Activated T-cell treated with anti-CD3 and anti-CD28 coated beads for 48 hours (primary cell): Measurements from ENCODE around the gene TNFAIP8L3.
"Not testable (repeated sequence)": the region's sequence is repeated elsewhere in the genome, so short reads cannot be mapped to it uniquely, and the experiment has no call there.

Source experiments
- DNase-seq: peaks from one replicate; pipeline ENCODE4 v3.0.0-alpha.2; 2020; ENCODE audit warnings: low read depth

Gene TNFAIP8L3

GRCh38 chr15:51094606-51095569 lies at the start of gene TNFAIP8L3:
TNFAIP8L3 (minus strand) TSS chr15:51094906; CDS start chr15:51094595, 311 bp downstream.
- DNase-seq, result no peak

GRCh38 chr15:51144021-51144532 lies 49.4 kb upstream of the TNFAIP8L3 start:
- DNase-seq, result no peak

- DNase-seq, result not testable (repeated sequence)
Measured at GRCh38 chr15:51140347-51140746, 45.6 kb upstream of the TNFAIP8L3 start.

GRCh38 chr15:51139091-51139490 lies 44.4 kb upstream of the TNFAIP8L3 start:
- no peak for DNase-seq

GRCh38 chr15:51137880-51138430 lies 43.2 kb upstream of the TNFAIP8L3 start:
- no peak for DNase-seq

- no peak for DNase-seq
Measured at GRCh38 chr15:51137024-51137423, 42.3 kb upstream of the TNFAIP8L3 start.

- DNase-seq, result no peak
Measured at GRCh38 chr15:51135276-51135675, 40.6 kb upstream of the TNFAIP8L3 start.

GRCh38 chr15:51134416-51135199 lies 39.9 kb upstream of the TNFAIP8L3 start:
- DNase-seq, result no peak

- DNase-seq, result no peak
Measured at GRCh38 chr15:51133140-51133765, 38.5 kb upstream of the TNFAIP8L3 start.

GRCh38 chr15:51132384-51133139 lies 37.9 kb upstream of the TNFAIP8L3 start:
- DNase-seq, result peak; percentile 3

GRCh38 chr15:51131596-51132290 lies 37.0 kb upstream of the TNFAIP8L3 start:
- DNase-seq, result no peak

- DNase-seq, result no peak
Measured at GRCh38 chr15:51130344-51130743, 35.6 kb upstream of the TNFAIP8L3 start.

- DNase-seq, result no peak
Measured at GRCh38 chr15:51129535-51130188, 35.0 kb upstream of the TNFAIP8L3 start.

- no peak for DNase-seq
Measured at GRCh38 chr15:51128701-51129100, 34.0 kb upstream of the TNFAIP8L3 start.

- DNase-seq, result no peak
Measured at GRCh38 chr15:51126842-51127241, 32.1 kb upstream of the TNFAIP8L3 start.

GRCh38 chr15:51123002-51123401 lies 28.3 kb upstream of the TNFAIP8L3 start:
- not testable (repeated sequence) for DNase-seq

- no peak for DNase-seq
Measured at GRCh38 chr15:51121631-51122225, 27.0 kb upstream of the TNFAIP8L3 start.

- DNase-seq, result peak; percentile 3
Measured at GRCh38 chr15:51121118-51121517, 26.4 kb upstream of the TNFAIP8L3 start.

- DNase-seq, result no peak
Measured at GRCh38 chr15:51119120-51119519, 24.4 kb upstream of the TNFAIP8L3 start.
